Stimulated activated CD4-positive, alpha-beta T cell treated with anti-CD3 and anti-CD28 coated beads, TNF-alpha, amount 100 ng/mL, for 48 hours (primary cell): ENCODE measurements around the gene CCR9.

ENCODE experiments used
- DNase-seq, 3 donors: peaks; one replicate each; pipeline ENCODE4 v3.0.0-alpha.2; 2020; ENCODE audit warnings: low read depth in 3 of 3

The CCR9 gene

DNA sequence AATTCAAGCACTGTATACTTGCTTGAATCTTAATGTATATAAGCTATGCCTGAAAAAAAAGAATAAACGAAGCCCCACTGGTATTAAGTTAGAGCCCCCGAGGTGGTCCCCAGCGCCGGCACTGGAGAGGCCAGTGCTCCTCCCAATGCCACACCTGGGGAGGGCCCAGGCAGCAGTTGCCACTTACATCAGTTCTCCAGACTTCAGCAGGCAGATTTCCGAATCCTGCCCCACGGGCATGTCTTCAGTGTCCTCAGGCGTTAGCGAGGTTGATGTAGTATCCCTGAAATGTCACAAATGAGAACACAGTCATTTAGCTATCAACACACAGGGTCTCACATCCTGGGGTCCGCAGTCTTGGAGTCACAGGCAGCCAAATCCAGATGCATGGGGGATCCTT lies 49.9 kb downstream of the CCR9 start:
- no peak for DNase-seq

DNA sequence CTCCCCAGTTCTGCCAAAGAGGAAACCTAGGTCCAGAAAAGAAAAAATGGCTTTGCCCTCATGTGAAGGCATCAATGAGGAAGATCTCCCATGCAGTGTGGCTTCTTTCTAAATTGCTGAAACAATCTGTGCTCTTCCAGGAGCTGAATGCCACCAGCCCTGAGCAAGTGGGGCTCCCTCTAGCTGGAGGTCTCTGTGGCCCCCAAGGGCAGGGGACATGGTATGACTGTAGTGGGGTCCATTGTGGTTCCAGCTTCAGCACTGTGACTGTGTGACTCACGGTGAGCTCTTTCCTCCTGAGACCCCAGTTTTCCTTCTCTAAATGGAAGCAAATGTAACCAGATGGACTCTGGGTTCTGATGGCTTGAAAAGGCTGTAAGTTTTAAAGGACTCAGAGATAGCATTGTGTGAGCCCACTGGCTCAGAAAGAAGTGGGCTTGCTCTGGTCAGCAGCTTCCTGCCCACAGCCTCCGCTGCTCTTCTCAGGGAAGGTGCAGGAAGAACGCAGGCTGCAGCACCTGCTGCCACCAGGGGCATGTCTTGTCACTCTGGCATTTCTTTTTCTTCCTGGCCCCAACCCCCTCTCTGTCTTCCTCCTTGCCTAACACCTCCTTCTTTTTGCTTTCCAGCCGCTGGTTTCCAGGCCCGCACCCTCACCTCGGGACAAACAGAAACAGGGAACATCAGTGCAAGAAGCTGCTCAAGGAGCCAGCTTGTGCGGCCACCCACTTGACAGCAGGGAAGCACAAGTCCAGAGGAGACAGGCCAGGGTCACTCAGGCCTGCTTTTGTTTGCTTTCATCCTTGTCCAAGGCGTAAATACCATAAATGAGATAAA lies 51.1 kb downstream of the CCR9 start:
- DNase-seq, result no peak

- no peak for DNase-seq
Observed at GRCh38 chr3:45938043-45938435, 51.7 kb downstream of the CCR9 start.

- DNase-seq, result peak; percentile 73 to 84 (median 80)
Observed at GRCh38 chr3:45938864-45939263, 52.5 kb downstream of the CCR9 start.

- no peak for DNase-seq
Observed at GRCh38 chr3:45939341-45939771, 53.0 kb downstream of the CCR9 start.

DNA sequence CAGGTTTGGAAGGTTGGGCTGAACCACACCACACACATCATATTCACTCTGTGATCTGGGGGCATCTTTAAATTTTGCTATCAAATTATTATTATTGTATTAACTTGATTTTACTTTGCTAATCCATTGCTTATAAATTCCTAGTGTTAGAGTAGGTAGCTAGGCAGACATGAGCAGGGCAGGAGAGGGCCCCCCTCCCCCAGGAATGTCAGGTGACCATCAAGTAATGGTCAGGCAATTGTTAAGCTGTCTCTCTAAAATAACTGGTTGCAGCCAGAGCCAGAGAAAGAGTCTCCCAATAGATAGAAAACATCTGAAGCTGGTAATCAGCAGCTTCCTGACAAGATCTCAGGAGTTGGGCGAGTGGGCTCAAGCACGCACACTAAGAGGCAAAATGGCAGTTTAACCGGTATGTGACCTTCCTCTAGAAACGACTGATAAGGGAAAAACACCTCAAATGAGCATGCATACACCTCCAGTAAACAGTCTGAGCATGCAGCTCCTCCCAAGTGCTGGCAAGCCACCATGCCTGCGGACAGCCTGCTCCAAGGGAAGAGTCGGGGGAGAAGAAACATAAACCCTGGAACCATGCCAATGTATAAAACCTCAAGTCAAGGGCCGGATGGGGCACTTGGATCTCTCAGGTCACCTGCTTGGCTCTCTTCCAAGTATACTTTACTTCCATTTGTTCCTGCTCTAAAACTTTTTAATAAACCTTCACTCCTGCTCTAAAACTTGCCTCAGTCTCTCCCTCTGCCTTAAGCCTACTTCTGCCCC lies 53.8 kb downstream of the CCR9 start:
- DNase-seq, result no peak

DNA sequence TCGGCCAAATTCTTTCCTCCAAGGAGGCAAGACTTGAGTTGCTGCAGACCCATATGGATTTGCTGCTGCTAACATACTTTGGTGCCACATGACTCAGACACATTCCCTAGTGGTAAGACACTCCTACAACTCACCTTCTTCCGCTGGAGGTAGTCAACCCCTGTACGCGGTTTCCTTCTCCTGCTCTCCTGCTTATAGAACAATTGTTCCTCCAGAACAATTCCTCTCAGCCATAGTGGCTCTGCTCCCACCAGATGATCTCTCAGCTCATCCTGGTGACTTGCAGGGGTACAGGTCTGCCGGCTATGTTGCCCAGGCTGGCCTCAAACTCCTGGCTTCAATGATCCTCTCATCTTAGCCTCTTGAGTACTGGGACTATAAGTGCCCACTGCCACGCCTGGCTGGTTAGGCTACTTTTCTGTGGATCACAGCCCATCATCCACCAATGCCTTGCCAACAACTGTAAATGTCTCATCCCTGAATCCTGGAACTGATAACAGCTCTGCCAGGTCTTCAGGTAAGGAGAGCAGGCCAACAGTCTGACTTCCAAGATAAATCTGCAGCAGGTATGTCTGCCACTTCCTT lies 54.5 kb downstream of the CCR9 start:
- no peak for DNase-seq

DNA sequence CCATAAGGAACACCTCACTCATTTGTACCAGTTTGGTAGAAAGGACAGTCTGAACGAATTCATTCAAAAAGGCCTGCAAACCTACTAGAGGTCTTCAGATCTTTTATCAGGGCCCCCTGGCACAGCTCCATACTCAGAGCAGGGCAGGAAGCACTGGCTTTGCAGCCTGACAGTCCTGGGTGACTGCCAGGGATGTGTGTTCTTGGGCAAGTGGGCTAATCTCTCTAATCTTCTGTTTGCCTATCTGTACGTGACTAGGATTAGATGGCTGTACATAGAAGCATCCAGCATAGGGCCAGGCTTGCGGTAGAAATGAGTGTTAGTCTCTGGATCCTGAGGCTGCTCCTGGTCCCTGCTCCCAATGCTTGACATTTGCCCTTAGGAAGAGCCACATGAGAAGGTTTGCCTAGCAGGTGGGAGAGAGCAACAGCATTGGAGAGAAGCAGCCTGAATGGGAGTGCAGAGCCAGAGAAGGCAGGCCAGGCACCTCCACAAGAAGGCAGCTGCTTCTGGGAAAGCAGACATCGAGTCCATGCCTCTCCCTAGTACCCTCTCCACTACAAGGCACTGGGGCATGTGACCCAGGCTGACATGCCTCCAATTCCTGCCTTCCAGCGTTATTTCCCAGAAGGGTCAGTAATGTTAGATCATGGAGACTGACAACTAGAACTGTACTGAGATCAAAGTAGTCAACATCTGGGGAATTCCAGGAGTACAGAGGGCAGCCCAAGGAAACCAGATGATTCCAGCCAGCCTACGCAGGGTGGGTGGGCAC lies 55.9 kb downstream of the CCR9 start:
- no peak for DNase-seq

GRCh38 chr3:45943207-45943846 lies 57.0 kb downstream of the CCR9 start, which contains the start of gene CXCR6:
Gene CXCR6 (plus strand): TSS chr3:45943464. CDS start chr3:45946482, 3,018 bp downstream.
- peak in 2 of 3 donors; percentile 15 to 32 for DNase-seq

- no peak for DNase-seq
Observed at GRCh38 chr3:45944830-45945620, 58.7 kb downstream of the CCR9 start.

DNA sequence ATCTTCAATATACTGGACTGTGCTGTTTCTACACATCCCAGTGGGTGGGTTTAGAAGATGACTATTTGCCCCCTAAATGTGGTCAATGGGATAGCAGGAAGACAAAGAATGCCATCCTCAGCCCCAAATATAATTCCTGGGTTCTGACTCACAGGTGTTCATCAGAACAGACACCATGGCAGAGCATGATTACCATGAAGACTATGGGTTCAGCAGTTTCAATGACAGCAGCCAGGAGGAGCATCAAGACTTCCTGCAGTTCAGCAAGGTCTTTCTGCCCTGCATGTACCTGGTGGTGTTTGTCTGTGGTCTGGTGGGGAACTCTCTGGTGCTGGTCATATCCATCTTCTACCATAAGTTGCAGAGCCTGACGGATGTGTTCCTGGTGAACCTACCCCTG lies 60.0 kb downstream of the CCR9 start:
- DNase-seq, result no peak

DNA sequence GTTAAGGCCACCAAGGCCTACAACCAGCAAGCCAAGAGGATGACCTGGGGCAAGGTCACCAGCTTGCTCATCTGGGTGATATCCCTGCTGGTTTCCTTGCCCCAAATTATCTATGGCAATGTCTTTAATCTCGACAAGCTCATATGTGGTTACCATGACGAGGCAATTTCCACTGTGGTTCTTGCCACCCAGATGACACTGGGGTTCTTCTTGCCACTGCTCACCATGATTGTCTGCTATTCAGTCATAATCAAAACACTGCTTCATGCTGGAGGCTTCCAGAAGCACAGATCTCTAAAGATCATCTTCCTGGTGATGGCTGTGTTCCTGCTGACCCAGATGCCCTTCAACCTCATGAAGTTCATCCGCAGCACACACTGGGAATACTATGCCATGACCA lies 60.5 kb downstream of the CCR9 start:
- DNase-seq, result no peak

- DNase-seq, result no peak
Observed at GRCh38 chr3:45947361-45947760, 61.0 kb downstream of the CCR9 start.

DNA sequence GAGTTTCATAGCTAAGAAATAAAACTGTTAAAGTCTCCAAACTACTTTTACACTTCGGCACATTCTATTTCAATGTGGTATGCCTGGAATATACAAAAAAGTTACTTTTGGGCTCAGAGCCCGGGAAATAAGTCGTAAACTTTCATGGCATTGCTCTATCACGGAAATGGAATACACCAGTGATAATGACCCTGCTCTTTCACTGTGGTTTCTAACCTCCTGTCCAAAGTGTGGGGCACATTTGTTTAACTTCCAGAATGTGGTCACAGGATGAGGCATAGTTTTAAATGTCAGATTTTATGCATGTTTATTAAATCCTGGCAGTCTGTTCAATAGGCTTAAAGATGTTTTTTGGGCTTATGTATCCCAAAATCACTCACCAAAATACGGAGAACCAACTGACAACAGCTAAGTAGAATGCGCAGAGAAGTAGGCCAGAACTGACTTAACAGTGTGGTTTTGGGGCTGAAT lies 62.0 kb downstream of the CCR9 start:
- DNase-seq, result no peak

DNA sequence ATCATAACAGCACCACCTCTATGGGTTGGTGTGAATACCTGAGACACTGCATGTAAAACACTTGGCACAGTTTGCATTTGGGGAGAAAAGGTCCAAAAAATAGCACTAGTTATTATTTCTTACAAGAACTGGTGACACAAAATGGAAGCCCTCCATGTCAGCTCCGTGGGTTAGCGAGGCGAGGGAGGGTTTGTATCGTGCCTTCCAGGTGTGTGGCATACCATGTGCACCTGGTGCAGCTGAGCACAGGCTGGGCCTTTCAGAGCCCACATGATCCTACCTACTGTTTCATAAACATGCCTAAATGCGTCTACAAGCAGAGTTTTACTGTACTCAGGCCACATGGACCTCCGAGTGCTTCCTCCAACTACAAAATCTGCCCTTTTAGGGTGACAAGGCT lies 62.5 kb downstream of the CCR9 start:
- no peak for DNase-seq

GRCh38 chr3:45949432-45949831 lies 63.1 kb downstream of the CCR9 start:
- no peak for DNase-seq

DNA sequence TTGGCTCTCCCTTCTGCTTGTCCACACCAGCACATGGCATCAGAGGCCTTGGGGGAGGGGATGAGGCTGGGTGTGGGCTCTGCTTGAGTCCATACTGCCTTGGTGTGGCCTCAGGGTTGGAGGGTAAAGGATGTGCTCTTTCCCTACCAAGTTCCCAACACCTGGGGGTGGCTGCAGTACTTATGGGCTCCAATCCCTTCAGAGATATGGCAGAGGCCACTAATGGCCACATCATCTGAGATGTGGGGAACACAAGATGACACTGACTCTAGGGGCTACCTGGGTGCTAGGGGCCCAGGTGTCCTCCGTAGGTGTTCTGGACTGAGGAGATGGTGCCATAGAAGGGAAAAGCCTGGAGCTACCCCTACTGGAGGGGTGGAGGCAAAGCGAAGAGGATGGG lies 63.8 kb downstream of the CCR9 start:
- no peak for DNase-seq

DNA sequence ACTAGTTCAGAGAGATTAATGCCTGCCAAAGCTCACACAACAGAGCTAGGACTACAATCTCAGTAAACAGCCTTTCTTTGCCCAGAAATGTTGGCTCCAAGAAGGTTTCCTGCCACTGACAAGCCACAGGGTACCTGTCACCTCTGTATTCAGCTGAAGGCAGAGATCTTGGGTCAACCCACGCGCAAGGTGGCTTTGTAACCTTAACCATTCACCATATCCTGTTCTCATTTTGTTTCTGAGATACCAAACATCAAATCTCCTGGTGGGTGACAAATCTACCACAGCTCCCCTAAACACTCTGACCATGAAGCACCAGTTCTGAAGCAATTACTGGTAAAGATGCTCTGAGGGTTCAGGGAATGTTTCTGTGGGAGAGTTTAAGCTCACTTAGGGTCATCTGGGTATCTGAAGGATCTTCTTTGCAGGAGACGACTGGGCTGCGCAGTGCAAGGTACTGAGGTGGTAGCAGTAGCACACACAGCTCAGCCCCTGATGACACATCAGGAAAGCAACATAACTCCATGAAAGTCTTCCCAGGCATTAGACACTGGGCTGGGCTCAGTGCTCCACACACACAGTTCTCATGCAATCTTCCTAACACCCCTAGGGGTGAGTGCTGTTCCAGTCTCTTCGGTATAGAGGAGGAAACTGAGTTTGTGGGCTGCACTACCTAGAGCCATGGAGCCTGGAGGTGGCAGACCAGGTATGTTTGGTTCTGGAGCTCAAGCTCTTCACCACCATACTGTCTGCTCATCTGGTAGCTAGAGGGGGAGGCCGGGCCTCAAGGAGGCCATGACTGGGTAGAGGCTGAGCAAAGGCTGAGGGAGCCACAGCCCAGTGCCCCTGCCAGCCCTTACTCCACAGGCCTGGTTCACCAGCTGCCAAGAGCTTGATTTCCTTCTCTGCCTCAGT lies 64.6 kb downstream of the CCR9 start:
- peak in 2 of 3 donors; percentile 28 to 56 for DNase-seq

DNA sequence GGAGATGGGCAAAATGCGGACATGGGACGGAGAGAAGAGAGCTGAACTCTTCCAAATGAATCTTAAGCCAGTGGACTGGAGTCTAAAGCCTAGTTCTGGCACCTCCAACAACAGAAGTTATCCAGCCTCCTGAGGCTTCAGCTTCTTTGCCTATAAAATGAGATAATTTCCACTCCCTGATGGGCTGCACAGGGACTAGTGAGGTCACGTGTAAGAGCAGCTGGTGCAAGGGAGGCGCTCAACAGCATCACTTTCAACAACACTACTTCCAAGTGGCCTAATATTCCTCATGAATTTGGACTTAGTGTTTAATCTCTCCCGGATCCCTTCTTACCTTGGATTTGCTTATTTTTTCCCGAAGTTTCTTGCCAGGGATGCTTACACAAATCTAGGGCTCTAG lies 65.6 kb downstream of the CCR9 start:
- DNase-seq, result no peak
